HuH-7 (cell line): ENCODE results near the gene KRT17.
"Not testable (repeated sequence)": the region's sequence is repeated elsewhere in the genome, so short reads cannot be mapped to it uniquely, and the experiment has no call there.

Source experiments
- DNase-seq: peaks from one replicate; pipeline ENCODE4 v3.0.0; 2011; ENCODE audit warnings: low spot score

KRT17 gene

GRCh38 chr17:41593306-41593981, 30.9 kb downstream of the KRT17 start:
- no peak for DNase-seq

DNA sequence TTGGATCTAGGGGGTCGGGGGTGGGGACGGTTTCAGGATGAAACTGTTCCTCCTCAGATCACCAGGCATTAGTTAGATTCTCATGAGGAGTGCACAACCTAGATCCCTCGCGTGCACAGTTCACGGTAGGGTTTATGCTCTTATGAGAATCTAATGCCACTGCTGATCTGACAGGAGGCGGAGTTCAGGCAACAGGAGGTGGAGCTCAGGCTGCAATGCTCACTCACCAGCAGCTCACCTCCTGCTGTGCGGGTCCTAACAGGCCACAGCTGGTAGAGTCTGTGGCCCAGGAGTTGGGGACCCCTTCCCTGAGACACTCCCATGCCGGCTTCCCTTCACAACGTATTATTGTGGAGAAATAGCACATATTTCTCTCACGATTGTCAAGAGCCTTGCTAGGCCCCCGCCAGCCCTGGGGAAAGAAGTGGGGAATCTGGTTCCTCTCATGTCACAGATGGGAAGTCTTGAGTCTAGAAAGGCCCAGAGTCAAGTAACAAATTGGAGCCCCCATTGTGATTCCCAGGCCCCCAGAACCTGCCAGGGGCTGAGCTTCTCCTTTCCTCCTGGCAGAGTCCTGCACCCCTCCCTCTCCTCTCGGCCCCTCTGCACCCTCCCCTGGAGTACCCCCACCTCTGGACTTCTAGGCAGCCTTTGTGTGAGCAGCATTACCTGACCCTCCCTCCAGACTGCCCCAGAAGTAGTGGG, 31.6 kb downstream of the KRT17 start:
- DNase-seq: no peak

DNA sequence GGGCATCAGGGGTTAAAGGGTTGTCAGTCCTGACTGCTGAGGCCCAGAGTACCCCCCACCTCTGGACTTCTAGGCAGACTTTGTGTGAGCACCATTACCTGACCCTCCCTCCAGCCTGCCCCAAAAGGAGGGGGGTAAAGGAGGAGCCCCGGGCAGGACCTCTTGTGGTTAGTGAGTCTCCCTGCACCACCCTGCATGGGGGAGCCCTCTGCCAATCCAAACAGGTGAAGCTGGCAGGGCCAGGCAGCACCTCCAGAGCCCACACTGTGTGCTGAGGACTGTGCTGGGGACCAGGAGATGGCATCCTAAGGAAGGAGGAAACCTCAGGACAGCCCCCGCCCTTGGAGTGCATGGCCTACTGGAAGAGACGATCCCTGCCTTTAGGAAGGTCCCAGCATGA, 35.1 kb downstream of the KRT17 start:
- DNase-seq: no peak

- DNase-seq: no peak
Observed at GRCh38 chr17:41588126-41588810, 36.1 kb downstream of the KRT17 start.

DNA sequence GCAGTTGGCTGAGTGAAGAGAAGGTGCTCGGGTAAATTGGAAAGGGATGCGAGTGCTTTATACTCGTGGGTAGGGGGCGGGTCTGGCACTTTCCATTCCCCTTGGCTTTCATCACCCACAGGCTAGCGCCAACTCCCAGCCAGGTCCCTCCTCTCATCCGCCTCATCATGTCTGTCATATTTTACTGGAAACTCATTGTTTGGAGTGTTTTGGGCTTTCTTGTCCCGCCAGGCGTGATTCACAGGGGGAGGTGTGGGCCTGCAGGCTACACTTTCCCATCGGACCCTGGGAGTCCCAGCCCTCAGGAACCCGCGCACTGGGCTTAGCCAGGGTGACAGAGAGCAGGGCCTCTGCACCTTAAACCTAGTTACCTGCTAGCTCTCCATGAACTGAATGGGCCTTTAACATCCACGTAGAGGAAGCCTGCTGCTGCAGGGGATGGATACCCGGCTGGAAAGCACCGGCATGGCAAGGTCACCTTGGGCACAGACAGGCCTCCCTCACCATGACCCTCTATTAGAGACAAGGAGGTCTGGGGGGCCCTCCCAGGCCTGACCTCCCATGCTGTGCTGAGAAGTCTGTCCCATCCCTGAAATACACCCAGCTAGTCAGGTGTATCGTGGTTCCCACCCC, 37.4 kb downstream of the KRT17 start, which contains the start of gene KRT14:
TSS of gene KRT14 (minus strand) at position 33 of the 633 bp plus-strand sequence. CDS start 61 bp downstream, outside the sequence.
- no peak for DNase-seq

- no peak for DNase-seq
Observed at GRCh38 chr17:41585301-41586056, 38.9 kb downstream of the KRT17 start.

- not testable (repeated sequence) for DNase-seq
Observed at GRCh38 chr17:41584331-41584927, 39.9 kb downstream of the KRT17 start.

- DNase-seq: no peak
Observed at GRCh38 chr17:41583137-41584127, 40.9 kb downstream of the KRT17 start.

GRCh38 chr17:41582061-41582968, 42.1 kb downstream of the KRT17 start:
- not testable (repeated sequence) for DNase-seq

DNA sequence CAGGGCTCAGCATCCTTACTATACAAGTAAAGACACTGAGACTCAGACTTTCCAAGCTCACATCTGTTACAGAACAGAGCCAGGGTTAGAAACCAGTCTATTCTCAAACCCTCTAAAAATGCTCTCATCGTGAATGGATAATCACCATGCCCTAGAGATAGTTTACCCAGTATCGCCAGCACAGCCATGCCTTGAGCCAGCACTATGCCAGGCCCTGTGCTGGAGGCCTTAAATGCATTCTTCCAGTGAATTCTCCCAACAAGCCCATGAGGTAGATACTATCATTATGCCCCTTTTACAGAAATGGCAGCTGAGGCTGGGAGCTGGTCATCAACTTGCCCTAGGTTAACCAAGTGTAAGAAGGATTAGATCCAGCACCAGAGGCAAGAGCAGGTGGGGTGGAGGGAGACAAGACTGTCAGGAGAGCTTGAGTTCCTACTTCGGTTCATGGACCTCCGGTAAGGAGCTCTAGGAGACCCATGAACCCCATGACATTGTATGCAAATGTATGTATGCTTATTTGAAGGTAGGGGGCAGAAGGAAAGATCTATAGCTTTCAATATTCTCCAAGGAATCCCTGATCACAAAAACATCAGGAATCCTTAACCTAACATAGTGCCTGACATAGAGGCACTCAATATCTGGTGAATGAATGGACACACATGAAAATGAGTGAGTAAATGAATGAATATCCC, 42.9 kb downstream of the KRT17 start:
- DNase-seq: no peak

- DNase-seq: no peak
Observed at GRCh38 chr17:41580687-41581365, 43.5 kb downstream of the KRT17 start.

DNA sequence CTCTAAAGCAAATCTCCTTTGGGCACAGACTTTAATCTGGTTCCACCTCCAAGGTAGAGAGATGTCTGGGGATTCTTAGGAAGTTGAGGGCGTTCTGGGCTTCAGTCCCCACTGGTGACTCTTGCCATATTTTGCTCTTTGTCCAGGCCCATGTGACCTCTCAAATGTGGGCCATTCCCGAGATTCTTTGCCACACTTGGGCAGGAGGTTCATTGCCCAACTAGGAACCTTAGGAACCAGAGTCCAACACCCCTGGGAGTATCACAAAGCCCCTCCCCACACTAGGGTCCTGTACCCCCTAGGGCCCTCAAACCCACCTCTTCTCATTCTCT, 44.2 kb downstream of the KRT17 start:
- DNase-seq: no peak

- DNase-seq: peak; percentile 97
Observed at GRCh38 chr17:41579484-41580243, 44.7 kb downstream of the KRT17 start.

DNA sequence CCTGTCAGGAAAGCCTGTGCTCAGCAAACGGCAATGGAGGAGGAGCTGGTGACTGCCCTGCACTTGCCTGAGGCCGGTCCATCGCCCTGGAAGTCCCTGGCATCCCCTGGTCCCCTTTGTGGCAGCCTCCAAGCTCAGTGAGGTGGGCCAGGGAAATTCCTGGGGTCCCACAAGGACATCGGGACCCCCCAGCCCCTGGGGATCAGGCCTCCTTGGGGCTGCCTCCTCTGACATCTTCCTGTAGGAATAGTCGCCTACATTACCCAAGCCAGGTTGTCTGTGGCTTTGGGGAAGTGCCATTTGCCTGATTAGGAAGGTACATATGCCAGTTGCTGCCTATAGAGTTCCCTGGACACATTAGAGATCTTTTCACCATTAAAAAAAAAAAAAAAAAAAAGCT, 45.4 kb downstream of the KRT17 start:
- no peak for DNase-seq

GRCh38 chr17:41578538-41578937, 45.8 kb downstream of the KRT17 start:
- no peak for DNase-seq

DNA sequence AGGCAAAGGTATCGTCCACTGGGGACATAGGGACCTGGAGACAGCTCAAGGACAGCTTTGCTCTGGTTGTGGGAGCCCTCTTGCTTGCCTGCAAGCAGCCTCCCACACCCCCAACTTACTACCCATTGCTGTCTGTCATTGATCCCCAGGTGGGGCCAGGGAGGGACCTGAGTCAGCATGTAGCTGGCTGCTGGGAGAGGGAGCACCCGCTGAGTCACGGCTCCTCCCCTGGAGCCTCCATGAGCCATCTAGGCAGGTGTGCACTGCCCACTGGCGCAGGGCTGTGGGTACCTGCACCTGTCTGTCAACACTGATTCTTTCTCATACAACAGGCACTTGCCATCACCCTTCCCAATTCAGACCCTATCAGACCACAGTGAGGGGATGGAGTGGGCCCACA, 47.6 kb downstream of the KRT17 start:
- not testable (repeated sequence) for DNase-seq

DNA sequence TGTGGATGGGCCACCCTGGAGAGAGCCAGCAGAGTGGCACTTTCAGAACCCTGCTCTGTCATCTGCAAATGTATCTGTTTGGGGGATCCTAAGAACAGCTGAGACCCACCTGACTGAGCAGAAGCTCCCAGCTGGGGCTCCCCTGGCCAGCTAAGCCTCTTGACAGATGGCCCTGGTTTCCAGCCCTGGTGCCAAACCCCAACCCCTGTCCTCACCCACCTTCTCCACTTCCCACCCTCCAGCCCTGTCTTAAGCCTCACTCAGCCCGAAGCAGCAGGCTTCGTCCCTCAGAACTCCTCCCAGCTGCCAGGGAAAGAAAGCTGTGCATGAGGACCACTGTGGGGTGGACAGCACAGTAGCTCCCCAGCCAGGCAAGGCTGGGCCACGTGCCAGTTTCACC, 49.0 kb downstream of the KRT17 start:
- no peak for DNase-seq
